GM18498 (cell line): ENCODE measurements around the gene PYGO2.

Experiments used
- ATAC-seq: cut with Tn5 transposase; IDR thresholded peaks from one replicate; pipeline ENCODE4 v1.9.1; 2021; ENCODE audit warnings: mild to moderate bottlenecking, moderate library complexity; ENCODE audit not compliant: unreplicated experiment

The PYGO2 gene

DNA sequence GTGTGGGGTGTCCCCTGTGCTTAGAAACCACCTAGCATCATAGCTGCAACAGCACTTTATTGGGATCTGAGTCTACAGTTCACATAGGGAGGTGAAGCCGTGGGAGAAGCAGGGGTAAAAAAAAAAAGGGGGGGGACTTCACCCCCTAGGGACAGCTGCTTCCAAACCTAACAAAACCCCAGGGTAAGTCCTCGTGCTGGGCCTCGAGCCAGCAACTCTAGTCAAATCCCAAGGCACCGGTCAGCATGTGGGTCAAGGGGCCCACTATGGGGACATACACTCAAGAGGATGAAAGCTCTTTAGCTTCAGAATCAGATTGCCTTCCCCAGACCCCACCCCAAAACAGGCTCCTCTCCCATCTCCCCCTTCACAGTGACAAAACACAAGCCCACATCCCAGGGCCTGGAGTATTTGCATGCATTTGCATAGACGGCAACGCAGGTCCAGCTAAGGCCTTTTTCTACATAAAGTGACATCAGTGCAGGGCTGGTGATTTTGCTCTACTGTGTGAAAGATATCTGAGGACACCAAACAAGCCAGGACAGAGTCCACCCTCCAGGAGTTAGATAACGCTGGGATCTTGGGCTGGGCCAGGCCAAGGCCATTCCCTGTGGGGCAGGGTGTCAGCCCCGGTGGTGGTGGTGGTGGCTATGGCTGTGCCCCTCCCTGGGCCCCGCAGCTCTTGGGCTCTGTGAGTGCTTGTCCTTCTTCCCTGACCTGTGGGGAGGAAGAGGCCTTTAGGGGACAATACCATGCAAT, 17.0 kb downstream of the PYGO2 start:
- ATAC-seq: no peak

DNA sequence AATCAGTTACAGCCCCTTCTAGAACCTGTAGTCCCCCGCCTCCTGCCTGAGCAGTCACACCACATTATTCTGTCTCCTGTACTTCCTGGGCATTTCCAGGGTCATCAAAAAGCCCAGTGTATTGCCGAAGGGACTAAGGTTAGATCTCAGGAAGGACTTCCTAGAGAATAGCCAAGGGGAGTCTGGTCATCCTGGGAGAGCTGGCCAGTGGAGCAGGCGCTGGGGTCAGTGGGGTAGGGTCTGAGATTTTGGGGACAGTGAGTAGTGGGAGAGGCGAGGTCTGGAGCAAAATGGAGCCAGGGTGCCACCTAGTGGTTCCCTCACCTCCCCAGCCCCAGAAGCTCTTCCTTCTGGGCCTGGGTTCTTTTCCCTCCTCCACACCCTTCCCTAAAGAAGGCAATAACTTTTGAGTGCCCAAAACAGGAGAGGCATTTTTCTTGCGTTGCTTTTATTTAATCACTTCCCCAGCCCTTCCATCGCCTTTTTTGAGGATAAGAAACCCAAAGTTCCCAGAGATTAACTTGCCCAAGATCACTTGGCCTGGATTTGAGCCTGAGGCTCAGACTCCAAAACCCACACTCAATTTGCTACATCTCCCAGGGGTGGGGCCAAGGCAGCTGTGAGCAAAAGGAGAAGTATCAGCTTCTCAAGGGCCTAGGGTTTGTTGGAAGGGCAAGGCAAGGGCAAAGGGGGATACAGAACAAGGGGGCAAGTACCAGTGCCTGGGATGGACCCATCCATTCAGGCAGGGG, 17.8 kb downstream of the PYGO2 start:
- ATAC-seq: no peak

DNA sequence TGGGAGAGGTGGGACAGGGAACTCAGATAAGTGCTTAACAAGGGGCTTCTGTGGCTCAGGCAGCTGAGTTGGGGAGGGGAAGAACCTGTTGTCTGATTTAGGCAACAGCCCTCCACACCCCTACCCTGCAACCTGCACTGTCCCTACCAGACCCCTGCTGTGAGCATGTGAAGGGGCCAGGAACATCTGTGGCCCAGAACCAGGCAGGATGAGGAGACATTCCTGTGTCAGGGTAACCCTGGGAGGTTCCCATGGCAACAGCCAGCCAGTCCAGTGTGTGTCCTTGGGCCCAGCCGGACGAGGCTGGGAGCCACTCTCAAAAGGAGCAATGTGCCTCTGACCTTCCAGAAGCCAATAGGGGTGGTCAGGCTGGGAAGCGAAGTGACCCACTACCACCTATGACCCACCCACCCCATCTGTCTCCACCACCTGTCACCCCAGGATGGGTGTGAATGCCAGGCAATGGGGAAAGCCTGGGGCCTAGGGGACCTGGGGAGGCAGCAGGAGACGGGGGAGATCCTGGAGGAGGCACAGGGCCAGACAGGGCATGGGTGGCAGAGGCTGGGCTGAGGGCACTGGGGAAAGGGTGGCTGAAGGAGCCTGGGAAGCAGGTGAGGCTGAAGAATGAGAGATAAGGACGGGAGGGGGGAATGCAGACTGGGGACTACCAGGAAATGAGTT, 20.1 kb downstream of the PYGO2 start:
- ATAC-seq: no peak

- no peak for ATAC-seq
These were observed 20.9 kb downstream of the PYGO2 start for GRCh38 chr1:154940651-154941194.

GRCh38 chr1:154940213-154940560, 21.4 kb downstream of the PYGO2 start:
- ATAC-seq: no peak

- no peak for ATAC-seq
These were observed 22.8 kb downstream of the PYGO2 start for GRCh38 chr1:154938604-154939399.

GRCh38 chr1:154937988-154938386, 23.6 kb downstream of the PYGO2 start:
- ATAC-seq: no peak

DNA sequence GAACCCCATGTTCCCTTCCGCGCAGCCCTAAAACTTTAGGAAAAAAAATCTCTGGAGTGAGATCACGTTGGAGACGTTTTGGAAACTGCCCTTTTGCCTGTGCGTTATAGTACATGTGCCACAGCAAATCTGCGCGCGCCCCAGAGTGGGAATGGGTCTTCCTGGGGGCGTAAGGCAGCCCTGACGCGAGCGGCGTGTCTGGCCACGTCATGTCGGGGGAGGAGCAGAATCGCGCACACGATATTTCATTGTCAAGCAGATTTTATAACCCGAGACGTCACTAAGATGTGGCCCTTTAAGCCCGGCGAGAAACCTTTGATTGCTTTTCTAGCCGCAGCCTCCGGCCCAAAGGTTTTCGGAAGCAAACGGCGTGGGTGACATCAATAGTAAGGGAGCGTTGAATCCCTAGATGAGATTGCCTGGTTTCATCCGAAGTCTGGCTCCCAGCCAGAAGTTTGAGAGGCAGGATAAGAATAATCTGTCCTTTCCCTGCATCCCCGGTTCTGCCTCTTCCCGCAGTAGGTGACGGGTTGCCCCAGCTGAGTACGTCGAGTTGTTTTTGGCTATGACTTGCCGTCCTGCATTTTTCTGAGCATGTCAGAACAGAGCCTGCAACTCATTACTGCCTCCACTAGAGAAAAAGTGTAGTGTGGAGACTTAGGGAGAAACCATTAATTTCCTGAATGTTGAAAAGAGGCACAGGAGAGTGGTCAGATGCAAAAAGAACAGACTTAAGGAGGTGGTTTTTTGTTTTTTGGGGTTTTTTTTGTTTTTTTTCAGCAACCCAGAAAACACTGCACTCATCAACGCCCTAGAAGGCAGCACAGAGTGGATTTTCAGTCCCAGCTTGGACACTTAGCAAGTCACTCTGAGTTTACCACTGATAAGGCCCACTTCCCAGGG, 24.2 kb downstream of the PYGO2 start:
- ATAC-seq: peak; percentile 63

GRCh38 chr1:154936555-154937084, 25.0 kb downstream of the PYGO2 start, which contains the start of gene PMVK:
Gene PMVK (minus strand): TSS chr1:154936719. CDS start chr1:154936685, 34 bp downstream.
- ATAC-seq: peak; percentile 83

DNA sequence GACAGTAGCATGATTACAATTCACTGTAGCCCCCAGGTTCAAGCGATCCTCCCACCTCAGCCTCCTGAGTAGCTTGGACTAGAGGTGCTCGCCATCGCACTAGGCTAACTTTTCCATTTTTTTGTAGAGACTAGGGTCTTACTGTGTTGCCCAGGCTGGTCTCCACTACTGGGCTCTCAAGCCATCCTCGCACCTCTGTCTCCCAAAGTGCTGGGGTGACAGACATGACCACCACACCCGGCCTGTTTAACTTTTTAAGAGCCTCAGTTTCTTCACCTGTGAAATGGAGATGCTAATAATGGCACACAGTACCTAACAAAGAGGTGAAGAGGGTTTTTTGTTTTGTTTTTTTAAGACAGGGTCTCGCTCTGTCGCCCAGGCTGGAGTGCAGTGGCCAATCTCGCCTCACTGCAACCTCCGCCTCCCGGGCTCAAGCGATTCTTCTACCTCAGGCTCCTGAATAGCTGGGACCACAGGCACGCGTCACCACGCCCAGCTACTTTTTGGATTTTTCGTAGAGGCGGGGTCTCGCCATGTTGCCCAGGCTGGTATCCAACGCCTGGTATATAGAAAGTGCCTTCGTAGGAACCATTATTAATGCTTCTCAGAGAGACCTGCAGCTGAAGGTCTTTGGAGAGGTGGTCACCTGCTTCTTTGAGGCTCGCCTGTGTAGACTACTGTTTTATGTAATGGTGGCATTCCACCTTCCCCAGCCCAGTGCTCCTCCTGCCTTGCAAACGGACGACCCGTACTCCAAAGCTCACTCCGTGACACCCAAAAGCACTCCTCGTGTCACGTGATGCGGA, 25.6 kb downstream of the PYGO2 start:
- ATAC-seq: no peak

GRCh38 chr1:154934358-154934948, 27.1 kb downstream of the PYGO2 start:
- no peak for ATAC-seq

DNA sequence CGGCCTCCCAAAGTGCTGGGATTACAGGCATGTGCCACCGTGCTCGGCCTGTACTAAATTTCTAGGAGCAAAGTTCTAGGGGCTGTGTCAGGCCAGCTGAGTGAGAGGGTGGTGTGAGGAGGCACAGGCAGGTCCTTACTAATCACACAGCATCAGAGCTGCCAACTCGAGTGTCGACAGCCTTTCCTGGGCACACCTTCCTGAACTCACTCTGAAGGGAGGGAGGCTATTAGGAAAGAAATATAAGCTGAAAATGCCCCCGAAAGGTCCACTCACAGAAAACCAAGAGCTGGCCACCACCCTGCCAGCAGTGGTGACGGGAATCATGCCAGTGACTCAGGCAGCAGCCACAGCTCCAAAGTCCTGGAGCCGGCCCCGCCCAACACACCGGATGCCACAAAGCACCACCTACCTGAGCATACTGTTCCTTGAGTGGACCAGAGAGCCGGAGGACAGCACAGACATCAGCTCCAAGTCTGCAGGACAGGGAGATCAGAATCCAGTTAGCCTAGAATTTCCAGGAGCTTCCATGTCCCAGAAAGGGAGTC, 29.6 kb downstream of the PYGO2 start:
- ATAC-seq: no peak

DNA sequence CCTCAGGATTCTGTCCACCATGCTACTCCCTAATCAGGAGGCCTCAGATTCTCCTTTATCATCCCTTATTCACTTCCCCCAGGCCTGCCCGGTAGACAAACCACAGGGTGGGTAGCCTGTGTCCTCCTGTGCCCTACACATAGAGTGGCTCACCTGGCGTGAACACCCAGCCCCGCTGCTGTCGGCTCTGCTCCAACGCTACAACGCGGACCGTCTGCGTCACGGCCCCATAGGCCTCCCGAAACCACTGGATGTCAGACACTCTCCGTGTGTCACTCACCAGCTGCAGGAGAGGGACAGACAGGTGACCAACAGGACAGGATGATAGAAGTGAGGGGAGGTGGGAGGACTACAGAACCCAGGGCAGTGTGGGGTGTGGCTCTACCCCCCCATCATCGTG, 35.4 kb downstream of the PYGO2 start:
- ATAC-seq: no peak

- no peak for ATAC-seq
These were observed 36.0 kb downstream of the PYGO2 start for GRCh38 chr1:154925335-154926170.

DNA sequence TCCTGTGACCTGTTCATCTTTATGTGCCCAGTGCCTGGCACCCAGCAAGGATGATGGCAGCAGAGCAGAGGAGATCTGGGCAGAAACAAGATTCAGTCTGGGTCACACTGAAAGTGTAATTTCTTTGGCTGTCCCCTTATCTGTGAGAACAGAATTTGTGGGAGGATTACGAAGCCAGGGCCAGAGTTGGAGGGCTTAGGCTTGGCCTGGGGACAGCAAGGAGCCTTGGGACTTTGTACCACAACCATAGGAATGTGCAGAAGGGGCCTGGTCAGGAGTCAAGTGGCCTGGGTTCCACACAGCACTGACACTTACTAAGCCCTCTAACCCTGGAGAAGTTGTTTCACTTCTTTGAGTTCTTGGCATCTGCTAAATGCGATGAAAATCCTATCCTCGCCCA, 37.9 kb downstream of the PYGO2 start:
- ATAC-seq: no peak

GRCh38 chr1:154913273-154913672, 48.3 kb downstream of the PYGO2 start:
- ATAC-seq: no peak

GRCh38 chr1:154912755-154913154, 48.8 kb downstream of the PYGO2 start:
- no peak for ATAC-seq
